Fibroblast of skin of left biceps (primary cell): ENCODE results near the gene ADGRG2.
"Not testable (repeated sequence)": the region's sequence is repeated elsewhere in the genome, so short reads cannot be mapped to it uniquely, and the experiment has no call there.

Experiments used
- DNase-seq, 2 experiments: peaks; one replicate each; pipeline ENCODE4 v3.0.0-alpha.2; 2013; ENCODE audit warnings: low read depth in 2 of 2

The ADGRG2 gene

GRCh38 chrX:19086102-19086772, 36.0 kb downstream of the ADGRG2 start:
- DNase-seq, result no peak

GRCh38 chrX:19085666-19086065, 36.6 kb downstream of the ADGRG2 start:
- no peak for DNase-seq

GRCh38 chrX:19075754-19076153, 46.5 kb downstream of the ADGRG2 start:
- DNase-seq, result no peak

- no peak for DNase-seq
These were observed 49.9 kb downstream of the ADGRG2 start for GRCh38 chrX:19072372-19072771.

GRCh38 chrX:19070555-19070994, 51.7 kb downstream of the ADGRG2 start:
- DNase-seq, result no peak

- DNase-seq, result not testable (repeated sequence)
These were observed 55.3 kb downstream of the ADGRG2 start for GRCh38 chrX:19066987-19067386.

GRCh38 chrX:19065535-19065934, 56.7 kb downstream of the ADGRG2 start:
- DNase-seq, result no peak

- no peak for DNase-seq
These were observed 58.1 kb downstream of the ADGRG2 start for GRCh38 chrX:19064175-19064574.

GRCh38 chrX:19063030-19063429, 59.2 kb downstream of the ADGRG2 start:
- no peak for DNase-seq

GRCh38 chrX:19059067-19059466, 63.2 kb downstream of the ADGRG2 start:
- no peak for DNase-seq

- DNase-seq, result no peak
These were observed 64.4 kb downstream of the ADGRG2 start for GRCh38 chrX:19057856-19058255.

GRCh38 chrX:19049110-19049509, 73.2 kb downstream of the ADGRG2 start:
- DNase-seq, result no peak

- no peak for DNase-seq
These were observed 75.7 kb downstream of the ADGRG2 start for GRCh38 chrX:19046343-19047215.

GRCh38 chrX:19040373-19040772, 81.9 kb downstream of the ADGRG2 start:
- DNase-seq, result no peak

GRCh38 chrX:19034025-19034424, 88.2 kb downstream of the ADGRG2 start:
- no peak for DNase-seq

- no peak for DNase-seq
These were observed 91.5 kb downstream of the ADGRG2 start for GRCh38 chrX:19030805-19031204.

GRCh38 chrX:19028560-19028959, 93.7 kb downstream of the ADGRG2 start:
- no peak for DNase-seq

GRCh38 chrX:19024366-19024765, 97.9 kb downstream of the ADGRG2 start:
- DNase-seq, result no peak

GRCh38 chrX:19019996-19020395, 102.3 kb downstream of the ADGRG2 start:
- DNase-seq, result no peak

GRCh38 chrX:19017271-19017670, 105.0 kb downstream of the ADGRG2 start:
- DNase-seq, result no peak

- DNase-seq, result not testable (repeated sequence)
These were observed 105.7 kb downstream of the ADGRG2 start for GRCh38 chrX:19016614-19017013.

- DNase-seq, result no peak
These were observed 114.4 kb downstream of the ADGRG2 start for GRCh38 chrX:19007868-19008267.

- no peak for DNase-seq
These were observed 115.3 kb downstream of the ADGRG2 start for GRCh38 chrX:19007011-19007410.
